ENCODE measurements around the gene CNTN4. TPM values are rescaled to one million over a fixed set of nuclear protein-coding genes. Genes with fewer than 3 reads are reported as not detected.

CNTN4 gene
- total RNA-seq, 1 donor from 2014 or later, result 0.79 TPM

DNA sequence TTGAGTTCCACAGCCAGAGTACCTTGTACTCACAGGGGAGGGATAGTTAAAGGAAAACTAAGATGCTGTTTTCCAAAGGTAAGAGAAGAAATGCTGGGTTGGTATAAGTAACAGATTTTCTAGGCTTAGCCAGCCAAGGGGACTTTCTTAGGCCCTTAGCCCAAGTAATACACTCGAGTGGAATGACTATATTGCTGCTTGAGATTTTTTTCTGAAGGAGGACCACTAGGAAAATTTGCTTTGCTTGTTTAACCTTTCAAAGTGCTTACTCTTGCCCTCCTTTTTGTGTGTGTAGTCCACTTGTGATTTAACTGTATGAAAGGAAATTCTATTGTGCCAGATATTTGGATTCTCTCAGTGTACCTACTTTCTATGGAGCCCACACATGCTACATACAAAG, 961.0 kb downstream of the CNTN4 start:
- FAIRE-seq, result no peak
- no peak overlapping the region for H3K4me3 ChIP-seq (ENCODE audit: low read depth, low read length)
- no peaks in the 10 kb centered on the region for H3K36me3 ChIP-seq (ENCODE audit: control insufficient read depth, insufficient read depth, low read length)

DNA sequence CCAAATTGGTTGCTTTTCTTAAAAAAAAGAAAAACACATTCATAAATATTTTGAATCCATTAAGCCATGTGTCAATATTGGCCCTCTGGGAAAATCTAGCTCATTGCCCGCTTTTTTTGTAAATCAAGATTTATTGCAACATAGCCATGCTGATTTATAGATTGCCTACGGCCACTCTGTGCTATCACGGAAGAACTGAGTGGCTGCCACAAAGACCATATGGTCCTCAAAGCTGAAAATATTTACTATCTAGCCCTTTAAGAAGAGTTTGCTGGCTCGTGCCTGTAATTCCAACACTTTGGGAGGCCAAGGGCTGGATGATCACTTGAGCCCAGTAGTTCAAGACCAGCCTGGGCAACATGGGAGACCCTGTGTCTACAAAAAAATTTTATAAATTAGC, 965.6 kb downstream of the CNTN4 start:
- H3K27me3 ChIP-seq (ENCODE audit: control insufficient read depth, insufficient read depth, low read length), result no peaks in the 10 kb centered on the region
- FAIRE-seq (no peak), DNase-seq (ENCODE audit: low read depth) (no peak)
- TF ChIP-seq, protein P1, sequence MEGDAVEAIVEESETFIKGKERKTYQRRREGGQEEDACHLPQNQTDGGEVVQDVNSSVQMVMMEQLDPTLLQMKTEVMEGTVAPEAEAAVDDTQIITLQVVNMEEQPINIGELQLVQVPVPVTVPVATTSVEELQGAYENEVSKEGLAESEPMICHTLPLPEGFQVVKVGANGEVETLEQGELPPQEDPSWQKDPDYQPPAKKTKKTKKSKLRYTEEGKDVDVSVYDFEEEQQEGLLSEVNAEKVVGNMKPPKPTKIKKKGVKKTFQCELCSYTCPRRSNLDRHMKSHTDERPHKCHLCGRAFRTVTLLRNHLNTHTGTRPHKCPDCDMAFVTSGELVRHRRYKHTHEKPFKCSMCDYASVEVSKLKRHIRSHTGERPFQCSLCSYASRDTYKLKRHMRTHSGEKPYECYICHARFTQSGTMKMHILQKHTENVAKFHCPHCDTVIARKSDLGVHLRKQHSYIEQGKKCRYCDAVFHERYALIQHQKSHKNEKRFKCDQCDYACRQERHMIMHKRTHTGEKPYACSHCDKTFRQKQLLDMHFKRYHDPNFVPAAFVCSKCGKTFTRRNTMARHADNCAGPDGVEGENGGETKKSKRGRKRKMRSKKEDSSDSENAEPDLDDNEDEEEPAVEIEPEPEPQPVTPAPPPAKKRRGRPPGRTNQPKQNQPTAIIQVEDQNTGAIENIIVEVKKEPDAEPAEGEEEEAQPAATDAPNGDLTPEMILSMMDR (IDR thresholded peaks at IDR 0.05; ENCODE audit: insufficient read depth, low read length, severe bottlenecking), result no peak
- H3K36me3 ChIP-seq (ENCODE audit: control insufficient read depth, insufficient read depth, low read length), result no peaks in the 10 kb centered on the region
- no peak overlapping the region for H3K4me3 ChIP-seq (ENCODE audit: low read depth, low read length)

More for the DNA sequence above, 961.0 kb downstream of the CNTN4 start:
- DNase-seq (ENCODE audit: low read depth), result no peak
- H3K27me3 ChIP-seq (ENCODE audit: control insufficient read depth, insufficient read depth, low read length), result no peaks in the 10 kb centered on the region
- TF ChIP-seq, protein P1 (IDR thresholded peaks at IDR 0.05; ENCODE audit: insufficient read depth, low read length, severe bottlenecking), result no peak

DNA sequence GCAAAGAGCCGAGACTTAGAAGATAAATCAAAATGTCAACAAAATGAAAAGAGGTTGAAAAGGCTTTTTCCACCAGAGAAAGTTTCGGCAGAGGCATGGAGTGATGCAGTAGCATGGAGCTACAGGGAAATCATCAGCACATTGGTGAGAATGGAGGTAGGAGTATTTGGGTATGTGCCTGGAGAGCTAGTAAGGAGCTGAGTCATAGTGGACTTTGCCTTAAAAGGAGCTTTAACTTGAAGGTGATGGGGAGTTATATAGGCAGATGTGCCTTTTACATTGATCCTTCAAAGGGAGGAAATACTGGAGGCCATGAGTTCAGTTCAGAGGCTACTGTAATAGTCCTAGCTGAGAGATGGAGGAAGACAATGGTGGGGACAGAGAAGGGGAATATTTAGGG, 967.2 kb downstream of the CNTN4 start:
- TF ChIP-seq, protein P1 (IDR thresholded peaks at IDR 0.05; ENCODE audit: insufficient read depth, low read length, severe bottlenecking), result no peak
- FAIRE-seq, result no peak
- H3K36me3 ChIP-seq (ENCODE audit: control insufficient read depth, insufficient read depth, low read length), result no peaks in the 10 kb centered on the region
- H3K27me3 ChIP-seq (ENCODE audit: control insufficient read depth, insufficient read depth, low read length), result no peaks in the 10 kb centered on the region
- no peak overlapping the region for H3K4me3 ChIP-seq (ENCODE audit: low read depth, low read length)
- DNase-seq (ENCODE audit: low read depth), result peak; percentile 44

DNA sequence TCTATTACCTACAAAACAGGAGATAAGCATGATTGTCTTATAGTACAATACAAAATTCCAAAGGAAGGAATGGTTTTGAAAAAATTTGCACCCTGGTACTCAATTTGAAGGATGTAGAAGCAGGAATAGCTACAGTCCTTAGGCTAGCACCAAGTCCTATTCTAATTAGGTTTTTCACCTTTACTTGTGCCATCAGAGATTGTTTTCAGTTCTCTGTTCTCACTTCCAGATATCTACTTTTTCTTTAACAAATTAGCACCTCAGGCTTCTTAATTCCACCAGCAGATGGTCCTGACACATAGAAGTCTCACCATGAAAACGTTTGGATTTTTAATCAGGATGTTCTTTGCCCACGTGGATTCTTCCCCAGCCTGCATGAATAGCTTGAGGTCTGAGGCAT, 967.7 kb downstream of the CNTN4 start:
- no peak for DNase-seq (ENCODE audit: low read depth)
- Histone ChIP-seq H3K36me3 (ENCODE audit: control insufficient read depth, insufficient read depth, low read length) (no peaks in the 10 kb centered on the region), H3K4me3 (ENCODE audit: low read depth, low read length) (no peak overlapping the region), H3K27me3 (ENCODE audit: control insufficient read depth, insufficient read depth, low read length) (no peaks in the 10 kb centered on the region)
- TF ChIP-seq, protein P1 (IDR thresholded peaks at IDR 0.05; ENCODE audit: insufficient read depth, low read length, severe bottlenecking), result no peak
- FAIRE-seq, result no peak

DNA sequence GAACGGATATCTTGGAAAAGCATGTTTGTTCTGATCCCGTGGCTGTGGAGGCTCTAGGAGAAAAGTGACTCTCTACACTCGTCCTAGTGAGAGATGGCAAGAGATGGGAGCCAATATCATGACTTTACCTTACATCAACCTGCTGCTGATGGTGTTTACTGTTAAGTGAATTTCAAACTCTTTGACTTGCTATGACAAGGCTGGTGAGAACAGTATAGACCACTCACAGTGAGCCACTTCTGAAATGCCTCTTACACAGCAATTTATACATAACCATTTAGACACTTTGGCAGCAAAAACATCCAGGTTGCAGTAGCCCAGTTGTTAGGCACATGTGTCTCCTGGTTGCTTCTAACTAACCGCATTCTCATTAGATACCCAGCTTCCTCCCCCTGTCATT, 968.2 kb downstream of the CNTN4 start:
- FAIRE-seq, result peak; percentile 18
- Histone ChIP-seq H3K4me3 (ENCODE audit: low read depth, low read length) (no peak overlapping the region), H3K36me3 (ENCODE audit: control insufficient read depth, insufficient read depth, low read length) (no peaks in the 10 kb centered on the region), H3K27me3 (ENCODE audit: control insufficient read depth, insufficient read depth, low read length) (no peaks in the 10 kb centered on the region)
- DNase-seq (ENCODE audit: low read depth), result no peak
- TF ChIP-seq, protein P1 (IDR thresholded peaks at IDR 0.05; ENCODE audit: insufficient read depth, low read length, severe bottlenecking), result no peak

DNA sequence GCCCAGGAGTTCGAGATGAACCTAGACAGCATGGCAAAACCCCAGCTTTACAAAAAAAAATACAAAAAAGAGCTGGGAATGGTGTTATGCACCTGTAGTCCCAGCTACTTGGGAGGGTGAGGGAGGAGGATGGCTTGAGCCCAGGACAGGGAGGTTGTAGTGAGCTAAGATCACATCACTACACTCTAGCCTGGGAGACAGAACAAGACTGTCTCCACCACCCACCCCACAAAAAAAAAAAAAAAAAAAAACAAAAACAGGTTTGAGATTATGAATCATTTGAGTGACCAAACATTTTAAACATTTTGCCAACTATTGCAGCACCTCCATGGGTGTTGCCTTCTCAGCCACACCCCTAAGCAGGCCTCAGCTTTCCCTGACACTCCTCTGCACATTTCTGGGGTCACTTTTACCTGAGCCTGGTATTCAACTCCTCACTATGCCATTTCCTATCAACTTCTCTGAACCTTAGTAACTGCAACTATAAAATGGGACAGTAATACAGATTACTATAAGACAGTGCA, 969.8 kb downstream of the CNTN4 start:
- FAIRE-seq (no peak), DNase-seq (ENCODE audit: low read depth) (peak; percentile 64)
- H3K4me3 ChIP-seq (ENCODE audit: low read depth, low read length), result no peak overlapping the region
- TF ChIP-seq, protein P1 (IDR thresholded peaks at IDR 0.05; ENCODE audit: insufficient read depth, low read length, severe bottlenecking), result no peak
- no peaks in the 10 kb centered on the region for H3K27me3 ChIP-seq (ENCODE audit: control insufficient read depth, insufficient read depth, low read length)
- no peaks in the 10 kb centered on the region for H3K36me3 ChIP-seq (ENCODE audit: control insufficient read depth, insufficient read depth, low read length)

All from bronchial epithelial cell (primary cell).